ENCODE measurements around the gene ADORA1.

Gene ADORA1

DNA sequence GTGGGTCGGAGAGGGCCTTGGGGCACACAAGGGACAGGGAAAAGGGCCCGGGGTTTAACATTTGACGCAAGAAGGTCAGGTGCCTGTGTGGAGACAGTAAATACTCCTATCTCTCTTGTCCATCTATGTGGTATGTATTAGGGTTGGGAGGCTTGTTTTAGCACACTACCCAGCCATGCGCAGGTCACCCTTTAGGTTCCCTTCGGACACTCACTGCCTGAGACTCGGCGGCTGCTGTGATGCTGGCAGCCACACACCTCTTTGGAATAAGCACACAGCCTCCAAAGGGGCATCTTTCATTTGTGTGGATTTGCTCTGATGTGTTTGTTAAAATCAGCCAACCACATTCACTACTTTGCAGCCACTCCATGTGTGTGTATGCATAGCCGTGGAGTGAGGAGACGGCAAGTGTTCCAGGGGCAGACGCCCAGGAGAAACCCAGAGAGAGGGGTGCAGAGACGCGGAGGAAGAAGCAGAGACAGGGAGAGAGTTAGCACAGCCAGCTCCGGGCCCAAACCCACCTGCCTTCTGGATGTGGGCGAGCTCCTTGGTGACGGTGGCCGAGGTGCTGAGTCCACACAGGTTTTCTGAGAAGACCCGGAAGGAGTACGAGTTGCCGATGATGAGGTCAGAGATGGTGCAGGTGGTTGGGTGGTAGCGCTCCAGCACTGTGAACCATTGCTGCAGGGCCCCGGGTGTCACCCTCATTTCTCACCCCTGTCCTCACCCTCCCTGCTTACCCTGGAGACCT, 42.4 kb downstream of the ADORA1 start:
- Mint-ChIP-seq H3K9me3 (no peaks in the 10 kb centered on the region), H3K27ac (no peak overlapping the region), H3K36me3 (no peaks in the 10 kb centered on the region), H3K4me3 (no peak overlapping the region), H3K27me3 (peaks cover 12% of the 10 kb centered on the region), H3K4me1 (no peaks in the 10 kb centered on the region)
- CTCF ChIA-PET = interaction anchor here (2.5 to 6.1 kb wide), 4 partner anchors 9 to 130 kb away, joined by 7 to 76 read pairs (median 50); no protein-coding TSS in a partner anchor
- no peak for DNase-seq

DNA sequence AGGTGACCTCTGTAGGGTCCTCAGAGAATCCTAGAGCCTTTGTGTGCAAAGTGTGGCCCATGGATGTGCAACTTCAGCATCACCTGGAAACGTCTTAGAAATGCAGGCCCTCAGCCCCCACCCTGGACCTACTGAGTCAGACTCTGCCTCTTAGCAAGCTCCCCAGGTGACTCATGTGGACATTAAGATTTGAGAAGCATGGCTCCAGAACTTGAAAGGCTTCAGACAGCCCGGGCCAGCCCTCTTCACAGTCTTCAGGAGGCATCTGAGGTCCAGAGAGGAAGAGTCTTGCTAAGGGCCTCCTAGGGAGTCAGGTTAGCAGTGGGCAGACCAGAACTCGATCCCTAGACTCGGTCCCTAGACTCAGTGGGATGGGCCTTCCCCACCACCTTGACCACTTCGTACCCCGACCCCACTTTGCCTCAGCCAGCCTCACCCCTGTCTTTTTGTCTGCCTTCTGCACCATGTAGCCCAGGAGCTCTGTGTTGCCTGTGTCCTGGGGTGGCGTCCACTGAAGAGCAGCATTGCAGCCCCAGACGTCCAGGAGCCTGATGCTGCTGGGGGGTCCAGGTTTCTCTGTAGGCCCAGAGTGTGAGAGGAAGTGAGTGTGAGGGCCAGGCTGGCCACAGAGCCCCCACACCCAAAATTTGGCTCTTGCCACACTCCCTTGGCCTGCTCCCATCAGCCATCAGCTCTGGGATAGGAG, 43.3 kb downstream of the ADORA1 start:
- Mint-ChIP-seq H3K9me3 (no peaks in the 10 kb centered on the region), H3K27ac (no peak overlapping the region), H3K4me1 (no peaks in the 10 kb centered on the region), H3K27me3 (peaks cover 4% of the 10 kb centered on the region), H3K4me3 (no peak overlapping the region), H3K36me3 (no peaks in the 10 kb centered on the region)
- no peak for DNase-seq
- CTCF ChIA-PET = interaction anchor here (1.4 to 6.1 kb wide), 8 partner anchors 10 to 131 kb away, joined by 3 to 76 read pairs (median 10); no protein-coding TSS in a partner anchor

DNA sequence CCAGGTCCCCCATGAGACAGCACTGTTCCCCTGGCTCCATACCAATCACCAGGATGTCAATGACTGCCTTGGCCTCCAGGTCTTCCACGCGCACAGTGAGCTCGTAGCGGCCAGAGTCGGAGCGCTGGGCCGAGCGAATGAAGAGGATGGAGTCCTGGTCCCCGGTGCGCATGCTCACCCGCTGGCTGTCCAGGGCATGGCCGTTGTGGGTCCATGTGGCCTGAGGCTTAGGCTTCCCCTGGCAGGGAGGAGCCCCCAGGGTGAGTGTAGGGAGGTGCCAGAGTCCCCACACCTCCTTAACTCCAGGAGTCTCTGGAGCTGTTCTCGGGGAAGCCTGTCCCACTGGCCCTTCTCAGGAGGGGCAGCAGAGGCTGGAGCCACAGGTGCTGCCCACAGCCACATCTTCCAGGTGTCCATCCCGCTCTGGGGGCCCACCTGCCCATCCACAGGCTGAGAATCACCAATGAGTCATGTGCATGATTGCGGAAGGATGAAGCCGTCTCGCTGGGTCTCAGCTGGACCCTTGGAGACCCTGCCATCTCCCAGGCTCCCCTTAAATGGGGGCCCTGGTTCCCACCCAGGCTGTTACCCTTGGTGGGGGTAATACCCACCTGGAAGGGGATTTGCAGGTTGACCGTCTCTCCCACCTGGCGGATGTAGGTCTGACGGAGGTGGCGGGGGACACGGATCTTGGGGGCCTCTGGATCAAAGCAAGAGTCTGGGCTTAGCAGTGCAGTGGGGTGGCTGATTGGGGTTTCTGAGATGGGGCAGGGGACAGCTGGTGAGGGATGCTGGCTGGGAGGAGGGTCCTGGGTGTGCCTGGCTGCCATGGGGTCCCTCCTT, 44.0 kb downstream of the ADORA1 start:
- Mint-ChIP-seq H3K4me1 (no peaks in the 10 kb centered on the region), H3K27me3 (no peaks in the 10 kb centered on the region), H3K27ac (no peak overlapping the region), H3K9me3 (no peaks in the 10 kb centered on the region), H3K4me3 (no peak overlapping the region), H3K36me3 (no peaks in the 10 kb centered on the region)
- DNase-seq = no peak
- CTCF ChIA-PET = interaction anchor here (0.7 to 6.1 kb wide), 16 partner anchors 8 to 139 kb away, joined by 3 to 76 read pairs (median 8); no protein-coding TSS in a partner anchor

DNA sequence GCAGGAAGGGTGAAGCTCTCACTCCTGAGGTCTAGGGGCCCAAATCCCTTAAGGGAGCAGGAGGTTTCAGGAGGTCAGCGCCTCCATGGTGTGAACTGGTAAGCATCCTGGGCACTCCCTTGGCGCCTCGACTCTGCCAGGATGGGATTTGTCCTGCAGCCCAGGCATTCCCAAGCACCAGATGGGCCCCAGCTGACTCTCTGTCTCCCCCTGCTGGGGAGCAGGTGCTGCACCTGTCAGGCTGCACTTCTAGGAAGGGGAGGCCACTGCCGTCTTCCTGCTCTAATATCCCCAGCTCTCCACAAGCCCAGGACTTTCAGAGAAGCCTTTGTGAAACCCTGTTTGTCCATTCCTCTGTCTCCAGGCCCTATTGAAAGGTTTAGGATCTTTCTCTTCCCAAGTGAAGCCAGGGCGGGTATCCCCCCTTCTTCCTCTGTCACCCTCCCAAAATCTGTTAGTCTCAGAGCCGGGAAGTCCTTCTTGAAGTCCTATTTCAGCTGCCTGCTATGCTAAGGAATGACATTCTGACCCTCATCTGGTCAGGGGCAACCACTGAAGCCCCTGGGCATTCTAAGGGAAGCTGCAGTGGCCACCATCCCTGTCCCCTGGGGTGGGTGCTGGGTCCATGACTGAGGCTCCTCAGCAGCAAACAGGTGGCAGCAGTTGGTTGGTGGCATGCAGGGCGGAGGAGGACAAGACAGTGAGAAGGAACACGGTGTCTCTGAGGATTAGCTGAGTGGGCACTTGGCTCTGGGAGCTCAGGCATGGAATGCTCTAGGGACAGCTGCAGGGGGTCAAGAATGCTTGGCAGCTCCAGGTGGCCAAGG, 44.9 kb downstream of the ADORA1 start:
- Mint-ChIP-seq H3K27ac (no peak overlapping the region), H3K36me3 (no peaks in the 10 kb centered on the region), H3K4me1 (no peaks in the 10 kb centered on the region), H3K27me3 (peaks cover under 1% of the 10 kb centered on the region), H3K9me3 (no peaks in the 10 kb centered on the region), H3K4me3 (no peak overlapping the region)
- peak; percentile 69 for DNase-seq
- CTCF ChIA-PET = interaction anchor here (0.7 to 6.1 kb wide), 26 partner anchors 8 to 142 kb away, joined by 3 to 76 read pairs (median 4); partner anchors contain the start of gene ADORA1

DNA sequence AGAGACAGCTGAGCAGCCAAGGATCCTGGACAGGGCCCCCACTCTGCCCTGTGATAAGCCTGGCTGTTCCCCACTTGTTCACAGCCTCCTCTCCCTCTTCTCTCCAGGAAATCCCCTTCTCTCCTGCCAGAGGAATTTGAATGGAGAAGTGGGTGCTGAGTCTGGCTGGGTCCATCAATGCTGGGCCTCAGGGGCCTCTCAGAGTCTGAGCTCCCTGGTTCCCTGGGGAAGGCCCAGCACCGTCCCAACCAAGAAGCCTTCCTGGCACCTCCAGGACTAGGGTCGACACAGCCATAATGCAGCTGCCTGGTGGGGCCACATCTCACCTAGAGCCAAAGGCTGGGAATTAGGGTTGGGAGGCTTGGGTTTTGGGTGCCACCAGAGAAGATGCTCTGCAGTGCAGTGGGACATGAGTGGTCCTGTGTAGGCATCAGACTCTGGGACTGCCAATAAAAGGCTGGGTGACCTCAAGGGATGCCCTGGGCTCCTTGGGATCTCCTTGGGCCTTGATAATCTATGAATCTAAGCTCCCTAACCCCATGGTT, 45.6 kb downstream of the ADORA1 start:
- peaks cover 7% of the 10 kb centered on the region for H3K27me3 Mint-ChIP-seq
- H3K4me1 Mint-ChIP-seq = no peaks in the 10 kb centered on the region
- H3K9me3 Mint-ChIP-seq = no peaks in the 10 kb centered on the region
- H3K27ac Mint-ChIP-seq = no peak overlapping the region
- H3K36me3 Mint-ChIP-seq = no peaks in the 10 kb centered on the region
- no peak overlapping the region for H3K4me3 Mint-ChIP-seq
- DNase-seq = peak; percentile 17
- CTCF ChIA-PET = interaction anchor here (0.7 to 6.1 kb wide), 19 partner anchors 13 to 143 kb away, joined by 3 to 76 read pairs (median 4); partner anchors contain the start of gene ADORA1

DNA sequence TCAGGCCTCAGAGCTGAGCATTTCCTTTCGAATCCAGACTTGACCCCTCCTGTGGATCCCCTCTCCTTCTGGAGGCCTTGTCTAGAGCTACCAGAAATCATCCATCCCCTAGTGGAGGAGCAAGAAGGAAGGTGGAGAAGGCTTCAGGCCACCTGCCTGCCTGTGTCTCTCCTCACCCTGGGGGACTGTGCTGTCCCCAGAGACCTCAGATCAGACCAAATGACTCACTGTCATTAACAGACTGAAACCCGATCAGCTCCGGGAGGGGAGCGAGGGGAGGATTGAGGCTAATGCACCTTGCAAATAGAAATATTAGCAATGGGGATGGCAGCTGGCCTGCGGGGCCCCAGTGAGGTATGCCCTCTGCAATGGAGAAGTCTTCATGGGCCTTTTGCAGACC, 46.0 kb downstream of the ADORA1 start:
- Mint-ChIP-seq H3K9me3 (no peaks in the 10 kb centered on the region), H3K27me3 (peaks cover 11% of the 10 kb centered on the region), H3K36me3 (no peaks in the 10 kb centered on the region), H3K27ac (no peak overlapping the region), H3K4me3 (no peak overlapping the region), H3K4me1 (no peaks in the 10 kb centered on the region)
- peak; percentile 18 for DNase-seq
- CTCF ChIA-PET = interaction anchor here (0.7 to 6.1 kb wide), 13 partner anchors 13 to 137 kb away, joined by 3 to 76 read pairs (median 4); partner anchors contain the start of gene ADORA1

DNA sequence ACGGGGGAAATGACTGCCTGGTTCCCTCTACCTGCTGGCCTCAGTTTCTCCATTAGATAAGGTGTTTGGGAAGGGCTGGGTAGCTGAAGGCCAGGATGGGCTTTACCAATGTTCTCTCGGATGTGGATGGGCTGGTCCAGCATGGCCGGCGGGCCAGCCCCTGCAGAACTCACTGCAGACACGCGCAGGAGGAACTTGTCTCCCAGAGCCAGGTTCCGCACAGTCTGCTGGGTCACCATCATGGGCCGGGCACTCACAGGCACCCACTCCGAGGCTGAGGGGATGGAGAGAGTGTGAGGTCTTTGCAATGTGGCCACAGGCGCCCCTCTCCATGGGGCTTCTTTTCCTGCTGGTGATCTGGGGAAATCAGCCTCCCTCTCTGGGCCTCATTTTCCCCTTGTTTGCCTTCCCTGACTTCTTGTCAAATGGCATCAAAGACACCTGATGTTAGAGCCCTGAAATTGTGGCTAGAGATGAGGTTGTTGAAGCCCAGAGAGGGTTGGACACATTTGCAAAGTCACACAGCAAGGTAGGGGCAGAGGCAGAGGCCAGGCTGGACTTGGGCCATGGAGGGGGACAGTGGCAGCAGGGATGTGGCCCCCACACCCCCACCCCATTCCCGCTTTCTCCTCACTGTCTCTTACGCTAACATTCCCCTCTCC, 46.9 kb downstream of the ADORA1 start:
- DNase-seq = peak; percentile 10
- Mint-ChIP-seq H3K4me3 (no peak overlapping the region), H3K4me1 (no peaks in the 10 kb centered on the region), H3K36me3 (no peaks in the 10 kb centered on the region), H3K27ac (no peak overlapping the region), H3K9me3 (no peaks in the 10 kb centered on the region), H3K27me3 (peaks cover 11% of the 10 kb centered on the region)
- CTCF ChIA-PET = interaction anchor here (0.8 to 6.1 kb wide), 2 partner anchors 13 to 56 kb away, joined by 4 to 66 read pairs; no protein-coding TSS in a partner anchor

DNA sequence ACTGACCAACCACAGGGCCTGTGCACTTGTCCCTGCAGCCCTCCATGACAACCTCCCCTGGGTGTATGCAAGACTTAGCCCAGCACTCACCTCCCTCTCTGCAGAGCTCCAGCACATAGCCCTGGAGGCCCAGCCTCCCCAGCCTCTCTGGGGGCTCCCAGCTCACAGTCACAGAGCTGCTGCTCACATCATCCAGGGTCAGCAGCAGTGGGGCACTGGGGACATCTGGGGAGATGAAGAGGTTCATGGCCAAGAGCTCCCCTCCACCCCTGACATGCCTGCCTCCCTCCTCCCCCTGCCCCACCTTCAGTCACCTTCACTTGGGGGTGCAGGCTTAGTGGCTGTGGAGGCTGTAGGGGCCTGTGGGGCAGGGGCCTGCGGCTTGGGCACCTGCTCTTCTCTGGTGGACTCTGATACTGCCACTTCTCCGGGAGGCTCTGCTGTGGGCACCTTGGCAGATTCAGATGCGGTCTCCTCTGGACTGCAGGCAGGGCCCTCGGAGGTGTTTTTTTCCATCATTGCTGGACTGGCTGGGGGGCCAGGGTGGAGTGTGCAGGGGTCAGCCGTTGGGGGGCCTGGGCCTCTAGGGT, 47.8 kb downstream of the ADORA1 start, which contains the start of gene MYBPH:
TSS of gene MYBPH (minus strand) at position 590 of the 590 bp plus-strand sequence. CDS start at position 519, 71 bp downstream.
- CTCF ChIA-PET = interaction anchor here (0.8 to 6.1 kb wide), 4 partner anchors 12 to 136 kb away, joined by 3 to 66 read pairs (median 4); no protein-coding TSS in a partner anchor
- no peak within 1 kb of the TSS for H3K27ac Mint-ChIP-seq
- H3K36me3 Mint-ChIP-seq = no peaks in the 10 kb centered on the region
- DNase-seq = peak; percentile 18
- no peak within 1 kb of the TSS for H3K4me3 Mint-ChIP-seq
- H3K9me3 Mint-ChIP-seq = no peaks in the 10 kb centered on the region
- H3K27me3 Mint-ChIP-seq = peaks cover 11% of the 10 kb centered on the region
- no peaks in the 10 kb centered on the region for H3K4me1 Mint-ChIP-seq

DNA sequence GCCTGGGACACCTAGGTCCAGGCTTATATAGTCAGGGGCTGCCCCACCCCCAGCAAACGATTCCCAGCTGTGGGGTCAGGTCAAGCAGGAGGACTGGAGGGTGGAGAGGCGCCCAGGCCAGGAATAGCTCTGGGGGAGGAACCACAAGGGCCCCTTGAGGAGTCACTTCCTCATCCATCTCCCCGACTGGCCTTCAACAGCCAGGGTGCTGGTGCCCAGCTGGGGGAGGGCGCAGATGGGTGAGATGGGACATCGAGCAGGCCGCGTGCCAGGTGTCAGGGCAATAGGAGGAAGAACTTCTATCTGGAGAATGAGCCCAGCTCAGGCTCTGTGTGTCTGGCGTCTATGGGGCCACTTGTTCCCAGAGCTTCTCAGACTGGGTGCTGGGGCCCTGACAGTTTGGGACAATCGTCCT, 48.3 kb downstream of the ADORA1 start:
- Mint-ChIP-seq H3K4me3 (no peak overlapping the region), H3K27ac (no peak overlapping the region), H3K4me1 (no peaks in the 10 kb centered on the region), H3K9me3 (no peaks in the 10 kb centered on the region), H3K27me3 (peaks cover 12% of the 10 kb centered on the region), H3K36me3 (no peaks in the 10 kb centered on the region)
- DNase-seq = peak; percentile 19
- CTCF ChIA-PET = interaction anchor here (0.8 to 6.1 kb wide), 5 partner anchors 9 to 145 kb away, joined by 3 to 66 read pairs (median 3); no protein-coding TSS in a partner anchor

DNA sequence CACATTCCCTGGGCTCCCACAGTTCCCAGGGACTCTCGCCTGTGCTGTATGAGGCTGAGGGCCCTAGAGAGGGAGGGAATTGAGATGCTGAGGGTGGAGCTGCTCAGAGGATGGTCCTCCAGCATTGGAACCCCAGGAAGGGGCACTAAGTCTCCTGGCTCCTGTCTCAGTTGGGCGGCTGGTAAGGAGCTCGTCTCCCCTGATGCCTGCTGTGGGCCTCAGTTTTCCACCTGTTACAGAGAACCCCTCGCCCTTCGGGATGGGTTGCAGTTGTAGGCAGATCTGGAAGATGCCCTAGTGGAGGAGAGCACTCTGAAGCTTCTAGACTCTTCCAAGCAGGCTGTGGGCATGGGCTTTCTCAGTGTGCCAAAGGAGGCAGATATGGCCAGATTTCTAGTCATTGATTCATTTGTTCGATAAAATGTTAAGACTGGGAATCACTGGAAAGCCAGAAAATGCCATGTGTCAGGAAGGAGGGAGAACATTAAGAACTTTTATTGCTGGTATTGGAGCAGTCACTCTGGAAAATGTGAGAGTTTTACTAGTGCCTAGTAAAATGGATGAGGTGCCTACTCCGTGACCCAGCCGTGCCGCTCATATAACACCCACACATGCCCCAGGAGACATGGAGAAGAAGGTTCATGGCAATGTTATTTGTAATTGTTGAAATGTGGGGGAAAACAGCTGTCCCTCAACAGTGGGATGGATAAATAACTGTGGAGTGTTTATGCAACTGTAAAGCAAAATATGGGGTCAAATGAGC, 48.9 kb downstream of the ADORA1 start:
- H3K4me3 Mint-ChIP-seq = no peak overlapping the region
- CTCF ChIA-PET = interaction anchor here (0.8 to 1.3 kb wide), 4 partner anchors 9 to 146 kb away, joined by 3 to 4 read pairs (median 3); no protein-coding TSS in a partner anchor
- H3K36me3 Mint-ChIP-seq = no peaks in the 10 kb centered on the region
- no peak overlapping the region for H3K27ac Mint-ChIP-seq
- H3K27me3 Mint-ChIP-seq = peaks cover 14% of the 10 kb centered on the region
- DNase-seq = no peak
- H3K4me1 Mint-ChIP-seq = no peaks in the 10 kb centered on the region
- no peaks in the 10 kb centered on the region for H3K9me3 Mint-ChIP-seq

DNA sequence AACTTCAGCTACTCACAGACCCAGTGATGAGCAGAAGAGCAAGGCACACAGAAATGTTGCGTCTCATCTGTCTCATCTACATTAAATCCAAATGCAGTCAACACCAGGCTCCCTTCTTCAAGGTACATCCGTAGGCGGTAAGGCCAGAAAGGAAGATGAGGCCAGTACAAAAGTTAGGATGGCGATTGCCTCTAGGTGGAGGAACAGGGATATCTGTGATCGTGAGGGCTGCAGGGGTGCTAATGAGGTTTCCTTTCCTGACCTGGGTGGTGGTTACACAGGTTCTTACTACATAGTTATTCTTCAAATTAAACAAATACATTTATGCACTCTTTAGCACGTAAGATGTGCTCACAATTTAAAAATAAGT, 49.5 kb downstream of the ADORA1 start:
- H3K27me3 Mint-ChIP-seq = peaks cover 16% of the 10 kb centered on the region
- H3K9me3 Mint-ChIP-seq = no peaks in the 10 kb centered on the region
- no peak overlapping the region for H3K4me3 Mint-ChIP-seq
- DNase-seq = no peak
- H3K36me3 Mint-ChIP-seq = no peaks in the 10 kb centered on the region
- CTCF ChIA-PET = interaction anchor here (1.1 kb wide), 1 partner anchor 10 kb away, joined by 3 read pairs; no protein-coding TSS in a partner anchor
- H3K4me1 Mint-ChIP-seq = no peaks in the 10 kb centered on the region
- no peak overlapping the region for H3K27ac Mint-ChIP-seq
